ENCODE results near the gene NAXD. TPM values are rescaled to one million over a fixed set of nuclear protein-coding genes. Genes with fewer than 3 reads are reported as not detected.

The NAXD gene
- total RNA-seq, 4 donors from 2014 or later = 29.5 to 45.3 (median 36.0) TPM

- Histone ChIP-seq H3K9me3 (no peaks in the 10 kb centered on the region), H3K27me3 (peaks cover 52% of the 10 kb centered on the region), H3K4me1 (no peaks in the 10 kb centered on the region), H3K4me3 (no peak overlapping the region), H3K36me3 (no peaks in the 10 kb centered on the region), H3K27ac (no peak overlapping the region)
- no peak for ATAC-seq
- WGBS, 2 donors (ENCODE audit: low coverage in 1 of 2) = 51 to 71% methylated on average over 9 to 10 of the region's 20 CpGs
- TF ChIP-seq POLR2AphosphoS5 (IDR thresholded peaks at IDR 0.05) (no peak), CTCF (IDR thresholded peaks at IDR 0.05) (no peak), POLR2A (IDR thresholded peaks at IDR 0.05) (no peak), EP300 (IDR thresholded peaks at IDR 0.05) (no peak)
These were observed 43.2 kb upstream of the NAXD start for GRCh38 chr13:110571896-110572777.

- Histone ChIP-seq H3K4me3 (no peak overlapping the region), H3K27me3 (peaks cover 57% of the 10 kb centered on the region), H3K27ac (no peak overlapping the region), H3K36me3 (no peaks in the 10 kb centered on the region), H3K9me3 (no peaks in the 10 kb centered on the region), H3K4me1 (no peaks in the 10 kb centered on the region)
- no peak for TF ChIP-seq POLR2AphosphoS5 (IDR thresholded peaks at IDR 0.05)
- TF ChIP-seq EP300 (IDR thresholded peaks at IDR 0.05) = no peak
- no peak for TF ChIP-seq CTCF (IDR thresholded peaks at IDR 0.05)
- no peak for TF ChIP-seq POLR2A (IDR thresholded peaks at IDR 0.05)
- 59 to 73% methylated on average over 1 to 2 of the region's 2 CpGs for WGBS, 2 donors (ENCODE audit: low coverage in 1 of 2)
- no peak for ATAC-seq
These were observed 42.6 kb upstream of the NAXD start for GRCh38 chr13:110572778-110573118.

- Histone ChIP-seq H3K4me3 (no peak overlapping the region), H3K27ac (no peak overlapping the region), H3K4me1 (no peaks in the 10 kb centered on the region), H3K9me3 (no peaks in the 10 kb centered on the region), H3K36me3 (no peaks in the 10 kb centered on the region), H3K27me3 (peaks cover 61% of the 10 kb centered on the region)
- 54 to 61% methylated on average over 7 of the region's 9 CpGs for WGBS, 2 donors (ENCODE audit: low coverage in 1 of 2)
- no peak for TF ChIP-seq POLR2A (IDR thresholded peaks at IDR 0.05)
- no peak for TF ChIP-seq POLR2AphosphoS5 (IDR thresholded peaks at IDR 0.05)
- TF ChIP-seq CTCF (IDR thresholded peaks at IDR 0.05) = no peak
- no peak for TF ChIP-seq EP300 (IDR thresholded peaks at IDR 0.05)
- ATAC-seq = no peak
These were observed 41.2 kb upstream of the NAXD start for GRCh38 chr13:110574161-110574560.

- H3K27ac ChIP-seq = no peak overlapping the region
- WGBS, 2 donors (ENCODE audit: low coverage in 1 of 2) = 0 to 65% methylated on average over 1 to 6 of the region's 15 CpGs
- H3K9me3 ChIP-seq = no peaks in the 10 kb centered on the region
- H3K27me3 ChIP-seq = peaks cover 61% of the 10 kb centered on the region
- TF ChIP-seq POLR2A (IDR thresholded peaks at IDR 0.05) = no peak
- TF ChIP-seq EP300 (IDR thresholded peaks at IDR 0.05) = no peak
- no peak for TF ChIP-seq POLR2AphosphoS5 (IDR thresholded peaks at IDR 0.05)
- no peaks in the 10 kb centered on the region for H3K4me1 ChIP-seq
- peak; percentile 20 for ATAC-seq
- no peaks in the 10 kb centered on the region for H3K36me3 ChIP-seq
- H3K4me3 ChIP-seq = no peak overlapping the region
These were observed 39.8 kb upstream of the NAXD start for GRCh38 chr13:110575322-110576069.

GRCh38 chr13:110576070-110576394, 39.3 kb upstream of the NAXD start:
- H3K4me3 ChIP-seq = no peak overlapping the region
- peaks cover 61% of the 10 kb centered on the region for H3K27me3 ChIP-seq
- TF ChIP-seq EP300 (IDR thresholded peaks at IDR 0.05) = no peak
- no peak for TF ChIP-seq CTCF (IDR thresholded peaks at IDR 0.05)
- TF ChIP-seq POLR2A (IDR thresholded peaks at IDR 0.05) = no peak
- no peak for TF ChIP-seq POLR2AphosphoS5 (IDR thresholded peaks at IDR 0.05)
- no peaks in the 10 kb centered on the region for H3K36me3 ChIP-seq
- ATAC-seq = no peak
- H3K4me1 ChIP-seq = no peaks in the 10 kb centered on the region
- H3K27ac ChIP-seq = no peak overlapping the region
- WGBS, 2 donors (ENCODE audit: low coverage in 1 of 2) = 75 to 80% methylated on average over 3 to 7 of the region's 7 CpGs
- H3K9me3 ChIP-seq = no peaks in the 10 kb centered on the region

Data from gastroesophageal sphincter (tissue), 4 donors.